Glomerular visceral epithelial cell (primary cell): ENCODE measurements around the gene LRRC8B.
A peak's percentile ranks its signal among the peaks of the same experiment; 100 is the strongest.
"Not testable (repeated sequence)": the region's sequence is repeated elsewhere in the genome, so short reads cannot be mapped to it uniquely, and the experiment has no call there.

Experiments
- DNase-seq: peaks from one replicate; pipeline ENCODE4 v3.0.0-alpha.2; 2016; ENCODE audit errors: extremely low spot score

The LRRC8B gene

DNA sequence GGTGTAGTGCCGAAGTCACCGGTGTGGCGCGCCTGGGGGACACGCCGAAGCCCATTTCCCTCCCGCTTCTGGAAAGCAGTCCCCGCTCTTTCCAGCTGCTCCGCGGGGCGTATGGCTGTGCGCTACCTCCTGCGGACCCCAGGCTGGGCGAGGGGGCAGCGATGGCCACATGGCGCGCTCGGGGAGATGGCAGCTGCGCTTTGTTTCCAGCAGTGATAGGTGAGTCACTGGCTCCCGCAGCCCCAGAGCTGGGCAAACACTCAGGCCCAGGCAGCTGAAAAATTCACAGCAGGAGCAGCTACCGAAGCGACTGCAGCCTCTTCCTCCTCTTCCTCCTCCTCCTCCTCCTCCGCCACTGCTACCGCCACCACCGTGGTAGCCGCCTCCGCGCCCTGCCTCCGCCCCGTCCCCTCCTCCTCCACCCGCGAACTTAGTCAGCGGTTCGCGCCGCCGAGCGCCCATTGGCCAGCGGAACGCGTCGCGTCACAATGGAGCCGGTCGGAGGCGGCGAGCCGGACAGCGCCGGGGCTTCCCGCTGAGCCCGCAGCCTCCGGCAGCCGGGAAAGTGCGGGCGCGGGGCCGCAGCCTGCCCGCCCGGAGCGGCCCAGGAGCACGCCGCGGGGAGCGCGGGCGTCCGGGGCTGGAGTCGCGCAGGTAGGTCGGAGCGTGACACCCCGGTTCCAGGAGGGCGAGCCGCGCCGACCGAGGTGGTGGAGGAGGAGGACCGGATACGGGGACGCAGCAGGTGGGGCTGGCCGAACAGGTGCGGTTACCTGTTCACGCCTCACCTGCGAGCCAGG lies at the start of gene LRRC8B:
Gene LRRC8B, plus strand, starts transcription at position 461 of the 800 bp plus-strand sequence. CDS start 57,822 bp downstream, outside the sequence.
- peak; percentile 88 for DNase-seq

- DNase-seq, result no peak
These were observed 49.4 kb upstream of the LRRC8B start for GRCh38 chr1:89475269-89475668.

DNA sequence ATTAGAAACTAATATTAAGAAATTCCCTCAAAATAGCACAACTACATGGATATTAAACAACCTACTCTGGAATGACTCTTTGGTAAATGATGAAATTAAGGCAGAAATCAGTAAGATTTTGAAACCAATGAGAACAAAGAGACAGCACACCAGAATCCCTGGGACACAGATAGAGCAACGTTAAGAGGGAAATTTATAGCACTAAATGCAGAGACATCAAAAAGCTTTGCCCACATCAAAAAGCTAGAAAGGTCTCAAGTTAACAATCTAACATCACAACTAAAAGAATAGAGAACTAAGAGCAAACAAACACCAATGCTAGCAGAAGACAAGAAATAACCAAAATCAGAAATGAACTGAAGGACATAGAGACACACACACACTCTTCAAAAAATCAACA lies 48.6 kb upstream of the LRRC8B start:
- DNase-seq, result no peak

DNA sequence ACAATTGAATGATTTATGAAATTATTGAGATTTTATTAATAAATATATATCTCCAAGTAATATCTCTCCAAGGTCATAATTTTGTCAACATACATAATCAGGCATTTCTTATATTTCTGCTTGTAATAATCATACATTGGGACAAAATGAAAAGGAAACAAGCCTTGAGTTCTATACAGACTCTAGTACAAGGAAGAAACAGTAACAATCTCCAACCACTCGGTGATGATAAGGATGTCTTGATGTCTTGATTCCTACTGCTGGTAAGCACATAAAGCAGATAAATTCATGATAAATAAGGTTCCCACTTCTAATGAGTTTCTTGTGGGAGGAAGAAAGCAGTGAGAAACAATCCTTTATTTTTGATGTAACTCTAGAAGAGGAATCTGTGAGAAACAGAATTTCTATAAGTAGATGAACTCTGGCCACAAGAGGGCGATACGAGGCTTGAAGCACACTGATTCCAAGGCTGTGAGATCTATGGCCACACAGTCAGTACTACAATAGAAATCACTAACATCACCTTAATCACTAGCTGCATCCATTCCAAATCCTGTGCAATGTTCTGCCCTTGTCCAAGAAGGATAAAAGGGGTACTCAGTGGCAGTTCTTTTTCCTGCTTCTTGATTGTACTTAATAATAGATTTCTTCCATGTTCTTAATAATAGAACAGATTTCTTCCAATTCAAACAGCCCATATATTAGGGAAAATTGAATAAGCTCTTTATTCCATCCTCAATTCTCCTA lies 41.4 kb upstream of the LRRC8B start:
- DNase-seq, result peak; percentile 72

- no peak for DNase-seq
These were observed 40.9 kb upstream of the LRRC8B start for GRCh38 chr1:89483757-89484077.

- no peak for DNase-seq
These were observed 40.3 kb upstream of the LRRC8B start for GRCh38 chr1:89484092-89485038.

- no peak for DNase-seq
These were observed 36.7 kb upstream of the LRRC8B start for GRCh38 chr1:89487972-89488371.

- peak; percentile 55 for DNase-seq
These were observed 35.4 kb upstream of the LRRC8B start for GRCh38 chr1:89489047-89489729.

DNA sequence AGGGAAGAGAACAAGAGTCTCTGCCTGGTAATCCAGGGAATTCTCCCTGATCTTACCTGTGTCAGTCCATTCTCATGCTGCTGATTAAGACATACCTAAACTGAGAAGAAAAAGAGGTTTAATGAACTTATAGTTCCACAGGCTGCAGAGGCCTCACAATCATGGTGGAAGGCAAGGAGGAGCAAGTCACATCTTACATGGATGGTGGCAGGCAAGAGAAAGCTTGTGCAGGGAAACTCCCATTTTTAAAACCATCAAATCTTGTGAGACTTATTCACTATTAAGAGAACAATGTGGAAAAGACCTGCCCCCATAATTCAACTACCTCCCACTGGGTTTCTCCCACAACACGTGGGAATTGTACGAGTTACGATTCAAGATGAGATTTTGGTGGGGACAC lies 34.2 kb upstream of the LRRC8B start:
- DNase-seq, result no peak

- no peak for DNase-seq
These were observed 25.3 kb upstream of the LRRC8B start for GRCh38 chr1:89499320-89499719.

DNA sequence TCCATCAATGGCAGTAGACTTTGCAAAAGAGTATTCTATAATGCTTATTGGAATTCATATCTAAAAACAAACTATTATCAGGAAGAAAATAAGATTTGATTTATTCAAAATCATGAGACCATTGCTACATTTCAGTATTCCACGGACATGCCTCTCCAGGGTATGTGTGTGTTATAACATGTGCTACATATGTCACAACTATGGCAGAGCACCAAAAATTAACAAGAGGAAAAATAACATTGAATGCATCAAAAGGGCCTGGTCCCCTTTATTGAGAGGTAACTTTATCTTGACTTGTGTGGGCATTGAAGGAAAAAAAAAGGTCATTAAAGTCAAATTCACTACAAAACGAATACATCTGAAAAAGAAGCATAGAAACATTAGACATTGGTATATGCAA lies 22.6 kb upstream of the LRRC8B start:
- no peak for DNase-seq

DNA sequence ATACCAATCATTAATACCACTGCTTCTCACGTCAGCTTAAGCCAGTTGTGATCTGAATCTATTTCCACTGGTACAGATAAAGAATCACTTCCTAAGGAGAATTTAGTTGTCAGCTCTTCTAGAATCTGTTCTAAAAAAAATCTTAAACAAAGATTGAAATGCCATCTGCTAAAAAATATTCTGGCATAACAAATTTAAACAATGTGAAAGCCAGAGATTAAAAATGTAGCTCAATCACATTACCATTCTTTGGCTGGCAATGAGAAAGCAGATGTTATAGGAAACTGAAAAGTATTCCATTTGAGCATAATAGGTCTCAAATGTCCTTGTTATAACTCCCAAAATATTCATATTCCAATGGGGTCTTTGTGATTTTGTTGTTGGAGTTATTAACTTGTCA lies 21.7 kb upstream of the LRRC8B start:
- DNase-seq, result no peak

GRCh38 chr1:89503690-89504089 lies 20.9 kb upstream of the LRRC8B start:
- no peak for DNase-seq

DNA sequence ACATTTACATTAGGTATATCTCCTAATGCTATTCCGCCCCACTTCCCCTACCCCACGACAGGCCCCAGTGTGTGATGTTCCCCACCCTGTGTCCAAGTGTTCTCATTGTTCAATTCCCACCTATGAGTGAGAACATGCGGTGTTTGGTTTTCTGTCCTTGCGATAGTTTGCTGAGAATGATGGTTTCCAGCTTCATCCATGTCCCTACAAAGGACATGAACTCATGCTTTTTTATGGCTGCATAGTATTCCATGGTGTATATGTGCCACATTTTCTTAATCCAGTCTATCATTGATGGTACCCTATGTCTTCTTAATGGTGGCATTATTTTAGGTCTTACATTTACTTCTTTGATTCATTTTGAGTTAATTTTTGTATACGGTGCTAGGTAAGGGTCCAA lies 14.6 kb upstream of the LRRC8B start:
- not testable (repeated sequence) for DNase-seq

GRCh38 chr1:89512996-89513720 lies 11.5 kb upstream of the LRRC8B start:
- DNase-seq, result no peak

GRCh38 chr1:89516055-89516454 lies 8.6 kb upstream of the LRRC8B start:
- DNase-seq, result peak; percentile 58

DNA sequence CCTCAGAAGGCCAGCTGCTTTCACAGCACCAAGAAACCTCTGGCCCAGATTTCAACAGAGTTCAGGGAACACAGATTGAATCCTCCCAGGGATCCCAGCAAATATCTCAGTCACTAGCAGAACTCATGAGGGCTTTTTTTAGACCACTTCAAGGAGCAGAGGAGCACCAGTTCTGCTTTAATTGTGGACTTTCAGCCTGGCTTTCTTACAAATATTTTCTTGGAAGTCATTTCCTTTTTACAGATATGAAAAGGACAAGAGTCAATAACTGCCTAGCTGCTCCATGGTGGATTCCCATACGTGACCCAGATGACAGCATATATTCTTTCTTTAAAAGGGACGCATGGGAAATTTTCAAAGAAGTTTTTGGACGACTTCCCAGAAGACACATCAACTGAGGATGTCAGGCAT lies 6.4 kb upstream of the LRRC8B start:
- DNase-seq, result peak; percentile 15

GRCh38 chr1:89519779-89520358 lies 4.8 kb upstream of the LRRC8B start:
- DNase-seq, result peak; percentile 4

DNA sequence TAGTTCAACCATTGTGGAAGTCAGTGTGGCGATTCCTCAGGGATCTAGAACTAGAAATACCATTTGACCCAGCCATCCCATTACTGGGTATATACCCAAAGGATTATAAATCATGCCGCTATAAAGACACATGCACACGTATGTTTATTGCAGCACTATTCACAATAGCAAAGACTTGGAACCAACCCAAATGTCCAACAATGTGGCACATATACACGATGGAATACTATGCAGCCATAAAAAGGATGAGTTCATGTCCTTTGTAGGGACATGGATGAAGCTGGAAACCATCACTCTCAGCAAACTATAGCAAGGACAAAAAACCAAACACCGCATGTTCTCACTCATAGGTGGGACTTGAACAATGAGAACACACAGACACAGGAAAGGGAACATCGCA lies 2.7 kb upstream of the LRRC8B start:
- DNase-seq, result not testable (repeated sequence)

- no peak for DNase-seq
These were observed 859 bp upstream of the LRRC8B start for GRCh38 chr1:89523572-89524368.
